ENCODE results near the gene PPP1R15A.

- TF ChIP-seq, protein P1, sequence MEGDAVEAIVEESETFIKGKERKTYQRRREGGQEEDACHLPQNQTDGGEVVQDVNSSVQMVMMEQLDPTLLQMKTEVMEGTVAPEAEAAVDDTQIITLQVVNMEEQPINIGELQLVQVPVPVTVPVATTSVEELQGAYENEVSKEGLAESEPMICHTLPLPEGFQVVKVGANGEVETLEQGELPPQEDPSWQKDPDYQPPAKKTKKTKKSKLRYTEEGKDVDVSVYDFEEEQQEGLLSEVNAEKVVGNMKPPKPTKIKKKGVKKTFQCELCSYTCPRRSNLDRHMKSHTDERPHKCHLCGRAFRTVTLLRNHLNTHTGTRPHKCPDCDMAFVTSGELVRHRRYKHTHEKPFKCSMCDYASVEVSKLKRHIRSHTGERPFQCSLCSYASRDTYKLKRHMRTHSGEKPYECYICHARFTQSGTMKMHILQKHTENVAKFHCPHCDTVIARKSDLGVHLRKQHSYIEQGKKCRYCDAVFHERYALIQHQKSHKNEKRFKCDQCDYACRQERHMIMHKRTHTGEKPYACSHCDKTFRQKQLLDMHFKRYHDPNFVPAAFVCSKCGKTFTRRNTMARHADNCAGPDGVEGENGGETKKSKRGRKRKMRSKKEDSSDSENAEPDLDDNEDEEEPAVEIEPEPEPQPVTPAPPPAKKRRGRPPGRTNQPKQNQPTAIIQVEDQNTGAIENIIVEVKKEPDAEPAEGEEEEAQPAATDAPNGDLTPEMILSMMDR (IDR thresholded peaks at IDR 0.05; ENCODE audit: low read length), result no peak
- no peak for TF ChIP-seq EZH2 (IDR thresholded peaks at IDR 0.05; ENCODE audit: borderline replicate concordance, low read length)
These were observed 49.7 kb upstream of the PPP1R15A start for GRCh38 chr19:48822514-48822913.
